ENCODE measurements around the gene TCF7L2.

TCF7L2 gene

GRCh38 chr10:112948196-112948595, 1.9 kb upstream of the TCF7L2 start:
- no peak for DNase-seq (ENCODE audit: low read depth)

GRCh38 chr10:112949143-112949823, 764 bp upstream of the TCF7L2 start:
- DNase-seq (ENCODE audit: low read depth), result no peak

DNA sequence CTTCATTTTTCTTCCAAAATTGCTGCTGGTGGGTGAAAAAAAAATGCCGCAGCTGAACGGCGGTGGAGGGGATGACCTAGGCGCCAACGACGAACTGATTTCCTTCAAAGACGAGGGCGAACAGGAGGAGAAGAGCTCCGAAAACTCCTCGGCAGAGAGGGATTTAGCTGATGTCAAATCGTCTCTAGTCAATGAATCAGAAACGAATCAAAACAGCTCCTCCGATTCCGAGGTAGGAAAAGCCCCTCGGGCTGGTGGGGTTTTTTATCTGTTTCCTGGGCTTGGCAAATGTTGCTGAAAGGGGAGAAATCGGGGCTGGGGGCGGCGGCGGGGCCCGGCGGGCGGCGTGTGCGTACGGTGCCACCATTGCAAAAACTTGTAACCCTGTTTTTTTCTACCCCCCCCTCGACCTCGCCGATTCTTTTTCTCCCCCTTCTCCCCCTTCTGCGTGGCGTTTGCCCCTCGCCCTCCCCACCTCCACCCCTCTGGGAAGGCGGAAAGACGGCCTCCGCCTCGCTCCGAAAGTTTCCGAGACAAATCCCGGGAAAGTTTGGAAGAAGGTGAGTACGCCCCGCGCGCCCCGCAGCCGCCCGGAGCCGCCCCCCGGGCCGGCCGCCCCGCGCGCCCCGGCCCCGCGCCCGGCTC, 789 bp downstream of the TCF7L2 start:
- no peak for DNase-seq (ENCODE audit: low read depth)

GRCh38 chr10:112951359-112952281, 1.6 kb downstream of the TCF7L2 start:
- DNase-seq (ENCODE audit: low read depth), result peak; percentile 42

DNA sequence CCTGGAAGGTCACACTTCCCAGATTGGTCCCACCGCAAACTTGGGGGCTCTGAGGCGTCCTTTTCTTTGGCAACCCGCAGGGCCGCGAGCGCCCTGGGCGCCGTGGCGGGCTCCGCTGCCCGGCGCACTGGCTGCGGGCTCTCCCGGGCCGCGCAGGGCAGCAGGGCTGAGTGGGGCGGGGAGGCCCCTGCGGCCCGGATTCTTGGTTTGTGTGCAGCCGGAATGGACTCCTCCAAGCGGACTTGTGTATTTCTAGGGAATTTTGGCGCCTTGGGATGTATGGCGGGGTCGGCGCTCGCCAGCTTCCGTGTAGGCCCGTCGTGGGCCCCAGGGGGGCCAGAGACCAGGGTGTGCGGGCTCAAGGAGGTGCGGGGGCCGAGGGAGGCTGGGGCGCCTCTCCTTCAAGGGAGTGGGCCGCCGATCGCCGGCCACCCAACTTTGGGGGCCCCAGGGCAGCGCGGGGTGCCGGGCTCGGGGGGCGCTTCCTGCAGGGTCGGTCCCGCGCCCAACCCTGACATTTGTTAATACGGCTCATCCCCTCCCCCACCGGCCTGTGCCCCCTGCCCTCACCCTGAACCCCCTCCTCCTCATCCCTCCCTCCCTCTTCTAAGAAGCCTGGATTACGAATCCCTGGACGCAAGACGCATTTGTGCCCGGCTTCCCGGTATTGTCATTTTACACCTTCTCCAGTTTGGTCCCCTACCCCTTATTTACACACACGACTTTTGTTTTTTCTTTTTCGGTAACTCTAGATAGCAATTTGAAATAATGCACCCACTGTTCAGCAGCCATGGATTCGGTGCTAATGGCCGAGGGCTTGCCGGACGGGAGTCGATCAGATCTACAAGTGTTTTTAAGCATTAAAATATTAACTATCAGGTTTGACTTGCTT, 2.5 kb downstream of the TCF7L2 start:
- no peak for DNase-seq (ENCODE audit: low read depth)

GRCh38 chr10:112953174-112954159, 3.4 kb downstream of the TCF7L2 start:
- no peak for DNase-seq (ENCODE audit: low read depth)

- no peak for DNase-seq (ENCODE audit: low read depth)
Measured at GRCh38 chr10:112954974-112955581, 5.0 kb downstream of the TCF7L2 start.

- no peak for DNase-seq (ENCODE audit: low read depth)
Measured at GRCh38 chr10:112955582-112956421, 5.8 kb downstream of the TCF7L2 start.

DNA sequence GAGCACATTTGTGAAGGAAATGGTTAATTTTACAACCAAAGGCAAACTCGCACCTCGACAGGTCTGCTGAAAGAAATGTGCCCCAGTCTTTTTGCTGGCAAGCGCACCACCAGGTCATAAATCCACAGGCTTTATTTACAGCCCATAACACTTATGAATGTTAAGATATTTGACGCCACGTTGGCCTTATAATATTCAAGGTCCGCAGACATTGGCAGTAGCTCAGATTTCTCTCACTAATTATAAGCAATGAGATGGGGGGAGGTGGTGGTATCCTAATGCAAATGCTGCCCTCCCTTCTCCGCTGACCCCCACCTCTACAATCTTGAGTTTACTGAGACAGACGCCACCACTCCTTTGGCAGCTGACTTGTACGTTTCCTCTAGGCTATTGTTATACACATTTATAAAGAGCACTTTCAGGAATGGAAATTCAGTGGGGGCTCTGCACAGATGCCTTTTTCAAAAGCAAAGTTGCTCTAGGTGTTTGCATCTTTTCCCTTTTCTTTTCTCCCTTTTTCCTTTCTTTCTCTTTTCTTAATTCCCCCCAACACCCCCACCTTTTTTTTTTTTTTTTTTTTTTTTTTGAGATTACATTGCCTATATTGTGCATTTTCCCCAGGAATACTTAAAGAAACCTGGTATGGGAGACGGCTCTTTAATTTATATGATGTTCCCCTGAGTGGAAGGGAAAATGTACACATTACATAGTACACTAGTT, 6.7 kb downstream of the TCF7L2 start:
- DNase-seq (ENCODE audit: low read depth), result no peak

DNA sequence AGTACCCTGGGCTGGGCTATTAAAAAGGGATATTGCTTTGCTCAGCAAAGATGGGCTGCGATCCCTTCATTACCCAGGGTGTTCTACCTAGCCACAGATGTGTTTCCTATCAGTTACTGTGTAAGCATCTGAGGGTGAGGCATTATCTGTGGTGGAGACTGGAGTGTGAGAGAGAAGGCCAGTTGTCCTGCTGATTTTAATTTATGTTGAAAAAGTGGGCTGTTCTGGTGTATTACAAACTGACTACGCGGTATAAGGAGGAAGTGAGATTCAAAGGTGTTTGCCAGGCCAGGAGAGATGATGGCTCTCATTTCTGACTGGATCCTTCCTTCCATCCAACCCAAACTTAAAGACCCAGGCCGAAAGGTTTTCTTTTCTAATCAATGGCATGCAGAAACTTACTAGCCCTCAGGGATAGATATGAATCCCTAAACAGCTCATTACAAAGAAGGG, 7.6 kb downstream of the TCF7L2 start:
- no peak for DNase-seq (ENCODE audit: low read depth)

DNA sequence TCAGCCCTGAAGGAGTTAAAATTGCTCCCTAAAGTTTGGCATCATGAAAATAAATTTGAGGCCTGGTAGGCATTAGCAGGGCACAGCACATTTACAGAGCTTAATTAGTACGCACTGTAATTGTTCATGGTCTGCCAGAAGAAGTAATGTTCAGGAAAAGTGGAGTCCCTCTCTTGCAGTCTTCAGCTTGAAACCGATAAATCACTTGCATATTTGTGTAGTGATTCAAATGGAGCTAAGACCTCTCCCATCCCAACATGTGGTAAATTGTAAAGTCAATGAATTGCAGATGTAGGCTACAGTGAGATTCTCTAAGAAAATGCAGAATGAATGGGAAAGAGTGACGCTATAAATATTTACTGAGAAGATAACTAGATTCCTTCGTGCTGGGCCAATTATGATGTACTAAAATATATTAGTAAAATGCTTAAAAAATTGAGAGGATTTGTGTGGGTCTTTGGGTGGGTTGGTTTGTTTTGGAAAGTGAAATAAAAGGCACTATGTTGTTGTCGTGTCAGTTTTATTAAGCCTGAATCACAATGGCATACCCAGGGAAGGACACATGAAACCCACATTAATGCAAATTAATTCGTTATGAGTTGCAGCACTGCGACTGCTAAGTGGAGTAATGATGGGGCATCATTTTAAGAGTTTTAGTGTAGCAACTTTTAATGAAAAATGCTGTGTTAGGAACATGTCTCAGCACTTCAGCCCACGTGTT, 8.4 kb downstream of the TCF7L2 start:
- no peak for DNase-seq (ENCODE audit: low read depth)

DNA sequence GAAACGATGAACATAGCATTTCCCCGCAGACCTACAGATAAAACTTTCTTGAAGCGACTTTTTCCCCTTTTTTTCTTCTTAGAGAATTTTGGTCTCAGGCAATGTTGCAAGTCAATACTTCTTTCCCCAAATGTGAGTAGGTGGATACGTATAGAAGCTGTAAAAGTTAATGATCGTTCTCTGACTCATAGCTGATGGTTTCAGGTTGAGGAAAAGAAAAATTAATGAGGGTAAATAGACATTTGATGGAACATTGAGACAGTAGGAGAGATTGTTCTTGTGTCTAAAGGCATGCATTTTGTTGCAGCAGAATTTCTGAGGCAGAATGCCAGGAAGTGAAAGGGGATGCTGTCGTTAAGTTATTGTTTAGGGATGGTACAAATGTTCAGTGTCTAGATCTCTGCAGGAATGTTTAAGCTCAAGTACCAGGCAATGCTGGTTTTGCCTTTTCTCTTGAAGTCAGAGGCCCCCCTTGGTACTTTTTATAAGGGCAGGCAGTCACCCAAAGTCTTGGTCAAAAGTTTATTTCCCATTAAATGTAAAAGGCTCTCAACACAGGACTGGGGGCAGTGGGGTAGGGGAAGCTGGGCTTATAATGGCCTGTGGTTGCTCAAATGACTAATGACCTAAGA, 9.3 kb downstream of the TCF7L2 start:
- DNase-seq (ENCODE audit: low read depth), result no peak

GRCh38 chr10:112960151-112960681, 10.2 kb downstream of the TCF7L2 start:
- DNase-seq (ENCODE audit: low read depth), result no peak

GRCh38 chr10:112961609-112962008, 11.6 kb downstream of the TCF7L2 start:
- no peak for DNase-seq (ENCODE audit: low read depth)

- no peak for DNase-seq (ENCODE audit: low read depth)
Measured at GRCh38 chr10:112962343-112962742, 12.3 kb downstream of the TCF7L2 start.

GRCh38 chr10:112963835-112964234, 13.8 kb downstream of the TCF7L2 start:
- DNase-seq (ENCODE audit: low read depth), result no peak

- no peak for DNase-seq (ENCODE audit: low read depth)
Measured at GRCh38 chr10:112964482-112964881, 14.4 kb downstream of the TCF7L2 start.

All from CMK (cell line).